22Rv1 (cell line): ENCODE measurements around the gene PHF21A.

Source experiments
- CTCF ChIP-seq: fragments of 450-650 bp; IDR thresholded peaks from 2 replicates; pipeline ENCODE4 v1.5.1; 2017; ENCODE audit warnings: mild to moderate bottlenecking
- ZFX ChIP-seq: fragments of 450-650 bp; IDR thresholded peaks from 2 replicates; pipeline ENCODE4 v1.6.1; 2017; ENCODE audit warnings: antibody characterized with exemption, borderline replicate concordance

GRCh38 chr11:45948356-45948755 lies 172.9 kb downstream of the PHF21A start:
- TF ChIP-seq CTCF (no peak), ZFX (no peak)
